NCI-H82 (cell line): ENCODE results near the gene SRCAP.

Experiments used
- DNase-seq: peaks from one replicate; lab custom pipeline; 2025; lab: John Stamatoyannopoulos, UW

Gene SRCAP

DNA sequence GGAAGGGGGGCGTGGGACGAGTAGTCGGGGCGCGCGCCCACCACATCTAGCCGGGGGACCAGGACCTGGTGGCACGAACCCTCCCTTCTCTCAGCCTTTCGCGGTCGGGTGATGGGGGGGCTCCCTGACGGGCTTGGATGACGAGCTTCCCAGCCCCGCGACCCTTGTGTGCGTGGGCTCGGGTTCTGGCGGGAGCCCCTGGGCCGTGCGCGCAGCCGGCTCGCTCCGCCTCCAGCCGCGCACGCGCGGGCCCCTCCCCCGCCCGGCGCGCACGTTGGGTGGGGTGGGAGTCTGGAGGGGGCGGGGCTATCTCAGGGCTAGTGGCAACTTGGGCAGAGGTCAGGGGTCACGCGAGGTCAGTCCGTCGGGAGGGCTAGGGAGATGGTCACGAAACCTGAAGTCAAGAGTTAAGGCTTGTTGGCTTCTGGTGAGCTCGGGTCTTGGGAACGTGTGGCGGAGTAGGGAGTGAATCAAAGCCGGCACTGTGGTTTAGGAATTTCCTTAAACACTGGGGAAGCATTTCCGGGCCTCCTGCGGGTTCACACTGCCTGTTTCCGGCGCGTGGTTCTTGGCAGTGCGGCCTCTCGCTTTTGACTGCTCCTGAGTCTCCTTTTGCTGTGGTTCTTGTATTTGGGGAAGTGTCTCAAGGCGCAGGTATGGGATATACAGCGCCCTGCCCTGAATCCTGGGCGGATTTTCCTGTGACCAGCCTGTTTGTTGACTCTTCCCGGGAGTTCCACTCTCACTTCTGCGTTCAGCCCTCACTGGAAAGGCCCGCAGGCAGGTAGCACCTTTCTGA lies at the start of gene SRCAP:
Gene SRCAP (plus strand): TSS at position 356 of the 799 bp plus-strand sequence. CDS start 1,654 bp downstream, outside the sequence.
- DNase-seq: peak; percentile 83

DNA sequence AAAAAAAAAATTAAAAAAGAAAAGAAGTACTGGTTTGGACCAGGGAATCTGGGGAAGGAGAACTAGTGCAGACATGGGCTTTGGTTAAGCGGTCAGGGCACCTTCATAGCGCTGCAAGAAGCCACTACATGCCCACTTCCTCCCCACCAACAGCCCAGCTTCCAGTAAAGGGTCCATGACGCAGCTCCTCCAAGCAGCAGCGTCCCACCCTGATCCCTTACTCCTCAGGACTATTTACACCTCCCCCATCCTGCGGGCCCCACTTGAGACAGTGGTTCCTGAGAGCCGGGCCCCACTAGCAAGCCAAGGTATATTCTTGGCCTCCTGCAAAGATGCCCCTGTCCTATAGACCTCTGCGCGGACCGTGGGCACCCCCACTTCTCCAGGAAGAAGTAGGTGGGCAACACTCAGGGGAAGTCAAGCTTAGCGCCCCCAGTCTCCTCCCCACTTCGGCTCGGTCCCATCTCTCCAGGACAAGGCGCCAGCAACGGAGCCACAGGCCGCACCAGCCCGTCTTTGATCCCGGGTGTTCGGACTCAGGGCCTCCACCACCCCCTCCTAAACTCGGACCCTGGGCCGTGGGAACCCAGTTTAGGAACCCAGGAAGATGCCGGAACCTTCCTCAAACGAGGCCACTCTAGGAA lies 49.1 kb upstream of the SRCAP start:
- DNase-seq: no peak

- peak; percentile 99 for DNase-seq
Measured at GRCh38 chr16:30650369-30651123, 48.4 kb upstream of the SRCAP start, which contains the start of gene PRR14. Gene PRR14 (plus strand): TSS chr16:30650960. CDS start chr16:30651646, 686 bp downstream.

DNA sequence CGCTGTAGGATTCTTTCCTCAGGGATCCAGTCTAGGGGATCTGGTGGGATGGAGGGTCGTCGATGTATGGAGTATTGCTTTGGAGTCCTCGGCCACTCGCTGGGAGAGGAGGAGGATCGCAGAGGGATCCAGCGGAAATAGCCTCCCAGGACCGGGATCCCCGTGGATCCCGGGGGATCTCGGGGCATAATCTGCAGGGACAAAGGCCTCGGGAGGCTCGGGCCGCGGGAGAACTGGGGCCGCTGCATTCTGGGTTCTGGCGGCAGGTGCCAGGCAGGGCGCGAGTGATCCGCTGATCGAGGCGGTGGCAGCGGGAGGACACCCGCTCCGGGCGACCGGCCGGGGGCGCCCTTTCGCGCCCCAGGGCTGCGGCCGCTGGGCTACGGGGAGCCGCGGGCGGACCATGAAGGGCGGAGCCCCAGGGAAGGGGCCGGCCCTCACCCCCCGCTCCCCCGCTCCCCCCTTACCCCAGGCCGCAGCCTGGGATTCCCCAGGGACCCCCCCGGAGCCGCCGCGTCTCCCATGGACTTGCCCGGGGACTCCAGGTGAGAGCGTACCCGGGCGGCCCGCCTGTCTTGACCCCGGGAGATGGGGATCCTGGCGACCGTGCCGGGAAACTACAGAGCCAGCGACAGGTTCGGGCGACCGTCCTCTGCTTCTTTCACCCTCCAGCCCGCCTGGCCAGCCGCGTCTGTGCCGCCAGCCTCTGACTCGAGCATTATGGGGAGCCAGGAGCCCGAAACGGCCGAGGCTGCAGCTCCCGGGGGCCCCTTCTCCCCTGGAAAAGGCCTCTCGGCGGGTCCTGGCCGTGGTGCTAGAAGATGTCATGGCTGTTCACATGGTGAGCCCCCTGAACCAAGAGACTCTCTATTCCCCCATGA lies 47.6 kb upstream of the SRCAP start:
- peak; percentile 78 for DNase-seq

- DNase-seq: no peak
Measured at GRCh38 chr16:30652005-30652296, 47.0 kb upstream of the SRCAP start.

GRCh38 chr16:30652718-30653117 lies 46.3 kb upstream of the SRCAP start:
- no peak for DNase-seq

DNA sequence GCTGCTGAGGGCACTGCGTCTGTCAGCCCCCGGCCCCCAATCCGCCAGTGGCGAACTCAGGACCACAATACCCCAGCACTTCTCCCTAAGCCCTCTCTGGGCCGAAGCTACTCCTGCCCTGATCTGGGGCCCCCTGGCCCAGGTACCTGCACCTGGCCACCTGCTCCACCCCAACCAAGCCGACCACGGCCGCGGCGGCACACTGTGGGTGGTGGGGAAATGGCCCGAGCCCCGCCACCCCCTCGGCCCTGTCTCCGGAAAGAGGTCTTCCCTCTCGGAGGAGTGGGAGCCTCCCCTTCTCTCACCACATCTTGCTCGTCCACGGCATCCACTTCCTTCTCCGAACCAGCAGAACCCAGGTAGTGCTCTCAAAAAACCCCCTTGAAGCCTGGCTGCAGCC lies 44.1 kb upstream of the SRCAP start:
- no peak for DNase-seq

DNA sequence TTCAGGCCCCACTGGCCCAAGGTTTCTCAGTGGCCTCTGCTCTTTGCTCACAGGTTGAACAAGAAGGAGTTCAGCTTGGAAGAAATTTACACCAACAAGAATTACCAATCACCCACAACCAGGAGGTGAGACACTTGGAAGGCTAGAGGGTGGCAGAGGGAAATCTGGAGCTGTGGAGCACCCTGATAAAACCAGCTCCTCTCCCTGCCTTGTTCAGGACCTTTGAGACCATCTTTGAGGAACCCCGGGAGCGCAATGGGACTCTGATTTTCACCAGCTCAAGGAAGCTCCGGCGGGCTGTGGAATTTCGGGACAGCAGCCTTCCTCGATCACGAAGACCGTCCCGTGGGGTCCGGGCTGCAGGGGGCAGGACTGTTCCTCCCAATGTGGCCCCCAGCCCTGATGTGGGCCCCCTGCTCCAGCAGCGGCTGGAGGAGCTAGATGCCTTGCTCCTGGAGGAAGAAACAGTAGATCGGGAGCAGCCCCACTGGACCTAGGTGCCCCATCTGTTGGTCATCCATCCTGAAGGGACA lies 43.1 kb upstream of the SRCAP start:
- DNase-seq: no peak

GRCh38 chr16:30656388-30656787 lies 42.6 kb upstream of the SRCAP start:
- DNase-seq: no peak

GRCh38 chr16:30656974-30657865 lies 41.8 kb upstream of the SRCAP start:
- peak; percentile 31 for DNase-seq

DNA sequence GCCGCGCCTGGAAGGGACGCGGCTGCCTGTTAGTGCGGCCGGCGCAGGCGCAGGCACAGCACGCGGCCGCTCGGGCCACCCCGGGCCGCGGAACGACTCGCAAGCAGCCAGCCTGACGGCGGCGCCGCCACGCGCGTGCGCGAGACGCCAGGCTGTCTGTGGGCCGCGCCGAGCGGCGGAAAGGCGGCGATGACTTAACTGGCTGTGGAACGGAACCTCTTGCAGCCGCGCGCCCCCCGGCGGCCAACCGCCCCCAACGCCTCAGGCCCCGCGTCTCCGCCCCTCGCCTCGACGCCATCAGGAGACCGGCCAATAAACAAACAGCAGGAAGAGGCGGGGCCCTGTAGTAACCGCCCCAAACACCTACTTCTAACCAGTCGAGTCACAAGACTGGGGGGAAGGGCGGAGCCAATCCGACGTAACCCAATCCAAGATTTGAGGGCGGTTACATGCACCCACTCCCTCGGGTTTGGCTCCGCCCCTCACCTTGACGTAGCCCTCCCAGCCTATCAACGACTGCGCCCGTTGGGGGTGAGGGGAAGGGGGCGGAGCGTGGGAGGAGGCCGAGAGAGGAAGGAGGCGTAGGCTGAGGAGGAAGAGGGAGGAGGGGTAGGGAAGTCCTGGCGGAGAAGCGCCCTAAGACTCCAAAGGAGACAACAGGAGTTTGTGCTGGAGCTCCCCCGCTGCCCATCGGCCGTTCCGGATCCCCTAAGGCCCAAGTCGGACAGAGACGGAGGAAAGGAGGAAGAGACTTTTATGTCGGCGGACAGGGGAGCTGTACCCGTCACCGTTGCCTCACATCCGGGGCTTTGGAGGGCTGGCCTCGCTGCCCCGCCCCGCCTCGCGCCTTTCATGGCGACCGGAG lies 40.9 kb upstream of the SRCAP start, which contains the start of gene FBRS:
Gene FBRS (plus strand): TSS at position 566 of the 865 bp plus-strand sequence. CDS start 1,088 bp downstream, outside the sequence.
- DNase-seq: peak; percentile 100

DNA sequence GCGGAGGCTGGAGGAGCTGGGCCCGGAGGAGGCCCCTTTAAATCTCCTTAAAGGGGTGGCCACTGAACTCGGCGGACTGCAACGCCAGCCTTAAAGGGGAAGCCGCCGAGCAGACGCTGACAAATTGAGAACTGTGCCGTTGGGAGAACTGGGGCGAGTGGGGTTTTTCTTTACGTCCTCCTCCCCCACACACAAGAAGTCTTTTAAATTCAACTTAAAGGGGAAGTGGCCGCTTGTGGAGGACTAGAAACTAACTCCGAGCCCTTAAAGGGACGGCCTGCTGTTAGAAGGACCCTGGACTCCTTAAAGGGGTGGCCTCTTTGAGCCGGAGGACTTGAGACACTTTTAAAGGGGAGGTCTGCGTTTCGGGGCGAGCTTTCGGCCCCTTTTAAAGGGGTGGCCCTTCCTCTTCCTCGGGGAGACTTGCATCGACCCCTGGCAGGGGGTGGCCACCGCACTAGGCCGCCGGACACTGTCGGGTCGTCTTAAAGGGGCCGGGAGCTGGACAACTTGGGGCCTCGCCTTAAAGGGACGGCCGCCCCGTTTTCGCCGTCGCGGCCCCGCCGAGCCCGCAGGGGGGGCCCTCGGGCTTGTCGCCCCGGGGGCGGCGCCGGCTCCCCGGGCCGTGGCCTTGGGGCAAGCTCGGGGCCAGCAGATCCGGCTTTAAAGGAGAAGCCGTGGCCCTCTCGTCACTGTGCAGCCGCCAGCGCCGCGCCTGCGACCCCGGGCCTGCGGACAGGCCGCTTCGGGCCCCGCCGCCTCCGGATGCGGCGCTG lies 40.1 kb upstream of the SRCAP start:
- DNase-seq: peak; percentile 96

DNA sequence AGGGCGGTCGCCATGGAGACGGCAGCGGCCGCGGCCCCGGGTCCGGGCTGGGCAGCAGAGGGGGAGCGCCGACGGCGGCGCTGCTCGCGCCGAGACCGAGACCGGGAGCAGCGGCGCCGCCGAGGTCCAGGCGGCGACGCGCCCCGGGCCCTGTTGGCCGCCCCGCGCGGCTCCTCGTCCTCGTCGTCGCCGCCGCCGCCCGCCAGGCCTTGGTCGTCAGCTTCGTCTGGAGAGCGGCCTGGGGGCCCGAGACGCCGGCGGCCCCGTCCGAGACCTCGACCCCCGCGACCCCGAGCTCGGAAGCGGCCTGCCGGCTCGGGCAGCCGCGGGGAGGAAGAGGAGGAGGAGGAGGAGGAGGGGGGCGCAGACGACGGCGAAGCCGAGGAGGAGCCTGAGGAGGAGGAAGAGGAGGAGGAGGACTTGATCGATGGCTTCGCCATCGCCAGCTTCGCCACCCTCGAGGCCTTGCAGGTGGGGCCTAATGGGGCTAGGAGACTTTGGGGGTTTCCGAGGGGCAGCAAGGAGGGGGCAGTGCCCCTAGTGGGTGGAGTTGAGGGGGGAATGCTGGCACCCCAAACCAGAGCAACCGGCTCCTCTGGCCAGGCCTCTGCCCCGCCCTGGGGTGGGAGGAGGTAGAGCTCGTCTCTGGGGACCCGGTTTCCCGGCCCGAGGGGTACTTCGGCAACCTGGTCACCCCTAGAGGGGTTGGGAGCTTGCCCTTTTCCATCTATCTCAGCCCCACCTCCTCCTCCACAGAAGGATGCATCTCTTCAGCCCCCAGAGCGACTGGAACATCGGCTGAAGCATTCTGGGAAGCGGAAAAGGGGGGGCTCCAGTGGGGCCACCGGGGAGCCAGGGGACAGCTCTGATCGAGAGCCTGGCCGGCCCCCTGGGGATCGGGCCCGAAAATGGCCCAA lies 39.2 kb upstream of the SRCAP start:
- DNase-seq: peak; percentile 34

GRCh38 chr16:30660424-30661261 lies 38.3 kb upstream of the SRCAP start:
- no peak for DNase-seq

- no peak for DNase-seq
Measured at GRCh38 chr16:30662449-30662848, 36.5 kb upstream of the SRCAP start.

GRCh38 chr16:30663038-30663437 lies 35.9 kb upstream of the SRCAP start:
- no peak for DNase-seq

DNA sequence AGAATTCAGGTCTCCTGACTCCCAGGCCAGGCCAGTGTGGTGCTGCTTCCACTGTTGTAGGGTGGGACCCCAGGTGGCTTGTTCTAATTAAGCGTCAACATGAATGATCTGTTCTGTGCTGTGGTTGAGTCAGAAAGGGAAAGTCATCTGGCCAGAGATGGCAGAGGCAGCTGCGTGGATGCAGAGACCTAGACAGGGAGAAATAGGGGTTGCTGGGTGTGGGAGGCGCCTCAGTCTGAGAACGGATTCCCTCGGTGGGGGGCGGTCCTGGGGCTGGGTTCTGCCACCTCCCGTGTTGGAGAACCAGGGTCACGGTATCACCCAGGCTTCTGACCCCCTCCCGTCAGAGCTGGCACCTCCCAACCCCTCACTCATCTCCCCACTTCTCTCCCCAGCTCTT lies 35.2 kb upstream of the SRCAP start:
- DNase-seq: no peak
